Measurements from ENCODE around the gene ADGRD2. TPM values are rescaled to one million over a fixed set of nuclear protein-coding genes. Genes with fewer than 3 reads are reported as not detected.

ADGRD2 gene
- total RNA-seq, 1 experiment from 2014 or later, result not detected

DNA sequence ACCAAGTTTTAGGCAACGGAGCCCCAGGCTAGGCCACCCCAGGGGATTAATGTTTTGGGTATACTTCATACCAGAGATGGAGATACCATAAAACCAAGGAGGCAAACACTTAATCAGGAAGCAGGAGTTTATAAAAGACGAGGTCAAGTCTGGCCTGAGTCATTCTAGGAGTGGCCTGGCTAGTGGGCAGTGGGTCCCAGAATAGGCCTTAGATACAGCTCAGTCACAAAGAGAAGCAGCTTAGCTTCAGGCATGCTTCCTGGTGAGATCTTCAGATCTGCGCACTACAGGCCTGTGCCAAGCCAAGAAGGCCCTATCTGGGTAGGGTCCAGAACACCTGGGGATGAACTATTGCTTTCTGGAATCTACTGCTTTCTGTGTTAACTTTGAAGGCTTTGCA, 77.5 kb downstream of the ADGRD2 start (continued):
- TF ChIP-seq SIN3A (IDR thresholded peaks at IDR 0.05; ENCODE audit: low read depth) (no peak), POLR2AphosphoS5 (IDR thresholded peaks at IDR 0.05; ENCODE audit: low read depth, low read length) (no peak)

Other genes starting within 250 kb of the ADGRD2 start
- gene NEK6, start 192.5 kb upstream of the ADGRD2 start, total RNA-seq (2021; ENCODE audit: unreplicated experiment), result 40.8 TPM
- gene PSMB7, start 35.0 kb upstream of the ADGRD2 start, total RNA-seq (2021; ENCODE audit: unreplicated experiment), result 222 TPM
- 0.64 TPM for gene NR5A1, start 56.9 kb downstream of the ADGRD2 start, total RNA-seq (2021; ENCODE audit: unreplicated experiment)

All from HCT116 (cell line).